Testis (tissue), 3 donors: Measurements from ENCODE around the gene FMO1. TPM values are rescaled to one million over a fixed set of nuclear protein-coding genes. Genes with fewer than 3 reads are reported as not detected.

ENCODE experiments used
- DNase-seq: peaks from one replicate; pipeline ENCODE4 v3.0.0-alpha.2; 2019
- H3K27ac ChIP-seq, 2 donors: fragments of 200-600 bp; sonication (generic); one replicate each; pipeline ENCODE4 v1.5.1; 2019
- H3K27me3 ChIP-seq: fragments of 200-600 bp; sonication (generic); one replicate; pipeline ENCODE4 v1.5.1; 2019
- H3K36me3 ChIP-seq: fragments of 200-600 bp; sonication (generic); one replicate; pipeline ENCODE4 v1.5.1; 2017; ENCODE audit warnings: low read depth; ENCODE audit errors: missing control alignments
- H3K4me1 ChIP-seq: fragments of 200-600 bp; sonication (generic); one replicate; pipeline ENCODE4 v1.5.1; 2019
- H3K4me3 ChIP-seq, 2 donors: fragments of 200-600 bp; sonication (generic); one replicate each; pipeline ENCODE4 v1.5.1; 2017 to 2019
- H3K9me3 ChIP-seq: fragments of 200-600 bp; sonication (generic); one replicate; pipeline ENCODE4 v1.5.1; 2017
- POLR2A ChIP-seq: fragments of 450-650 bp; IDR thresholded peaks from one replicate; pipeline ENCODE4 v1.6.1; 2017; ENCODE audit warnings: antibody characterized with exemption, mild to moderate bottlenecking, moderate library complexity
- WGBS, 2 donors: methylation state at CpG; one replicate each; pipeline ENCODE4 v1.1.5; 2018; 5-methylcytosine and 5-hydroxymethylcytosine counted together
- intact Hi-C: fragments of 100-400 bp; cut with DNase I; formaldehyde crosslinking; loops from one replicate; pipeline ENCODE4 v1.15.1; 2023; ENCODE audit warnings: low total_unique reads
- polyA plus RNA-seq: library from polyadenylated mRNA; stranded (reverse); fragments of 350-450 nt; fragmentation: Illumina TruSeq; extraction: RNeasy Lipid Tissue Mini Kit (QIAGEN cat#74804); gene quantifications from one replicate; pipeline ENCODE4 v1.2.3, GENCODE V29; 2014; ENCODE audit warnings: low read depth, low replicate concordance; ENCODE audit not compliant: insufficient read depth
- small RNA-seq, 2 donors: library from RNA; depleted of rRNA; stranded (forward); fragments of <200 nt; gene quantifications; one replicate each; pipeline ENCODE3, GENCODE V24; 2016
- total RNA-seq, 2 donors: library from RNA; depleted of rRNA; stranded (reverse); fragments of >200 nt; gene quantifications; one replicate each; pipeline ENCODE4 v1.2.3, GENCODE V29; 2016
- TF ChIP-seq, protein P1 (sequence below), 3 experiments: fragments of 450-650 bp in 2 of 3; fragments of 200-600 bp in 1 of 3; sonication (generic) in 1 of 3; IDR thresholded peaks; one replicate each; pipeline ENCODE4 v1.5.1; 2016 to 2019; ENCODE audit warnings: antibody characterized with exemption in 3 of 3, mild to moderate bottlenecking in 2 of 3, moderate library complexity in 1 of 3

Gene FMO1
- total and polyA plus RNA-seq, 3 donors from 2014 or later = 1.7 to 3.7 TPM; not detected in 1

DNA sequence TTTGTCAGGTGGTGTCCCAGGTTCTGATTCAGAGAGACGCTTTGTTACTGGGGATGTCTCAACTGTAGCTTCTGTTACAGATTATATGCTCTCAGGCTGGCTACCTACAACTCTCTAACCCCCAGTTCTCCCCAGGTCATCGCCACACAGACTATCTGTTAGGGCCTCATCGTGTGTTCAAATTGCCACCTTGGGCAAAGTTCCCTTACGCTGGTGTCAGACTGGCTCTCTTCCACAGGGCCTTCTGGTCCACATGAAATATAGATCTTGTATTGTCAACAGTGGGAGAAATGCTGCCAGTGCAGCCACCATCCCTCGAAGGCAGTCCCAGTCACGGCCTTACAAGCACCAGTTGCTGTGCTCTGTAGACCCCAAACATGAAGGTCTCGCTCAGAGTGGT, 81.0 kb downstream of the FMO1 start:
- no peaks in the 10 kb centered on the region for H3K4me1 ChIP-seq
- H3K27me3 ChIP-seq = no peaks in the 10 kb centered on the region
- H3K9me3 ChIP-seq = no peaks in the 10 kb centered on the region
- no peak for TF ChIP-seq POLR2A
- TF ChIP-seq, protein P1, sequence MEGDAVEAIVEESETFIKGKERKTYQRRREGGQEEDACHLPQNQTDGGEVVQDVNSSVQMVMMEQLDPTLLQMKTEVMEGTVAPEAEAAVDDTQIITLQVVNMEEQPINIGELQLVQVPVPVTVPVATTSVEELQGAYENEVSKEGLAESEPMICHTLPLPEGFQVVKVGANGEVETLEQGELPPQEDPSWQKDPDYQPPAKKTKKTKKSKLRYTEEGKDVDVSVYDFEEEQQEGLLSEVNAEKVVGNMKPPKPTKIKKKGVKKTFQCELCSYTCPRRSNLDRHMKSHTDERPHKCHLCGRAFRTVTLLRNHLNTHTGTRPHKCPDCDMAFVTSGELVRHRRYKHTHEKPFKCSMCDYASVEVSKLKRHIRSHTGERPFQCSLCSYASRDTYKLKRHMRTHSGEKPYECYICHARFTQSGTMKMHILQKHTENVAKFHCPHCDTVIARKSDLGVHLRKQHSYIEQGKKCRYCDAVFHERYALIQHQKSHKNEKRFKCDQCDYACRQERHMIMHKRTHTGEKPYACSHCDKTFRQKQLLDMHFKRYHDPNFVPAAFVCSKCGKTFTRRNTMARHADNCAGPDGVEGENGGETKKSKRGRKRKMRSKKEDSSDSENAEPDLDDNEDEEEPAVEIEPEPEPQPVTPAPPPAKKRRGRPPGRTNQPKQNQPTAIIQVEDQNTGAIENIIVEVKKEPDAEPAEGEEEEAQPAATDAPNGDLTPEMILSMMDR (IDR thresholded peaks at IDR 0.05) = no peak
- H3K27ac ChIP-seq = no peak overlapping the region
- no peaks in the 10 kb centered on the region for H3K36me3 ChIP-seq
- no peak for DNase-seq
- no peak overlapping the region for H3K4me3 ChIP-seq
- WGBS, 2 donors = 90 to 94% methylated on average over 7 of the region's 7 CpGs
- intact Hi-C loops = no loop called here

DNA sequence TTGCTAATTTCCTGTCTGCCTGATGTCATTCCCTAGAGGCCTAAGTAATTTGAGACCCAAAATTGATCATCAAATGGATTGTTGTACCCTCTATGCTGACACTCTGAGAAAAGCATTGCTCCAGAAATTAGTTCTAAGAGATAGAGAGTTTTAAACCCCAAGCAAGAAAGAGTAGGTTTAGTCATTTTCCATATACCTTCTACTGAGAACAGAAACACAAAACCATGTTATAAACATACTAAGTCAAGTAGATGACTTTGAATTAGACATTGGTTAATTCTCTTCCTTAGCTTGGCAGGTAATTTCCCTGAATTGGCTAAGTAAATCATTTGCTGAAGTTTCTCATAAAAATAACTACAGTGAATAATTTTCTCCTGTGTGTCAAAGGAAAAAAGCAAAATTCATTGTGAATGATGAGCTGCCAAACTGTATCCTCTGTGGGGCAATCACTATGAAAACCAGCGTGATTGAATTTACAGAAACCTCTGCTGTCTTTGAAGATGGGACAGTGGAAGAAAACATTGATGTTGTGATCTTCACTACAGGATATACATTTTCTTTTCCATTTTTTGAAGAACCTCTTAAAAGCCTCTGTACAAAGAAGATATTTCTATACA, 85.8 kb downstream of the FMO1 start:
- 95 to 96% methylated on average over 1 of the region's 1 CpG for WGBS, 2 donors
- intact Hi-C loops = no loop called here
- no peak overlapping the region for H3K4me3 ChIP-seq
- no peak for DNase-seq
- H3K27me3 ChIP-seq = no peaks in the 10 kb centered on the region
- H3K36me3 ChIP-seq = no peaks in the 10 kb centered on the region
- TF ChIP-seq, protein P1 (IDR thresholded peaks at IDR 0.05) = no peak
- no peak for TF ChIP-seq POLR2A
- H3K4me1 ChIP-seq = no peaks in the 10 kb centered on the region
- no peaks in the 10 kb centered on the region for H3K9me3 ChIP-seq
- H3K27ac ChIP-seq = no peak overlapping the region

Small RNA genes within 50 kb of the gene (small RNA-seq; reads per million reads assigned to genes)
- 0 reads per million in 2 donors for gene RF00019

Other genes with a start within 250 kb of the FMO1 start
- 1 to 10 TPM in 1 of 2 donors, under 1 TPM in 1; 0.50 to 2.4 TPM for gene FMO3, start 157.6 kb upstream of the FMO1 start, total RNA-seq
- gene FMO3, start 157.6 kb upstream of the FMO1 start, polyA plus RNA-seq = 0.92 TPM
- gene FMO2, start 63.2 kb upstream of the FMO1 start, total RNA-seq = 1 to 10 TPM; 3.2 to 3.4 TPM
- gene FMO2, start 63.2 kb upstream of the FMO1 start, polyA plus RNA-seq = 2.5 TPM
- gene FMO4, start 65.7 kb downstream of the FMO1 start, total RNA-seq = 1 to 10 TPM; 3.1 to 4.2 TPM
- 3.6 TPM for gene FMO4, start 65.7 kb downstream of the FMO1 start, polyA plus RNA-seq
- 100 to 1,000 TPM; 114 to 128 TPM for gene PRRC2C, start 237.0 kb downstream of the FMO1 start, total RNA-seq
- 67.0 TPM for gene PRRC2C, start 237.0 kb downstream of the FMO1 start, polyA plus RNA-seq